Activated naive CD4-positive, alpha-beta T cell treated with anti-CD3 and anti-CD28 coated beads, Interleukin-2, amount 50 U/mL, for 24 hours (primary cell): ENCODE data around the gene SYTL2.

Experiments used
- H3K27ac Mint-ChIP-seq: one replicate; pipeline ENCODE4 v1.8.0; 2021; ENCODE audit warnings: mild to moderate bottlenecking, mixed read lengths
- H3K27me3 Mint-ChIP-seq: one replicate; pipeline ENCODE4 v1.8.0; 2021; ENCODE audit warnings: mixed read lengths
- H3K36me3 Mint-ChIP-seq: one replicate; pipeline ENCODE4 v1.8.0; 2021; ENCODE audit warnings: mixed read lengths
- H3K4me1 Mint-ChIP-seq: one replicate; pipeline ENCODE4 v1.8.0; 2021; ENCODE audit warnings: mixed read lengths
- H3K4me3 Mint-ChIP-seq: one replicate; pipeline ENCODE4 v1.8.0; 2021; ENCODE audit warnings: mild to moderate bottlenecking, mixed read lengths
- H3K9me3 Mint-ChIP-seq: one replicate; pipeline ENCODE4 v1.8.0; 2021; ENCODE audit warnings: mixed read lengths

SYTL2 gene

GRCh38 chr11:85809191-85809590 lies 1.8 kb downstream of the SYTL2 start:
- Mint-ChIP-seq H3K4me3 (peak overlapping the region; percentile 89), H3K4me1 (peaks cover 33% of the 10 kb centered on the region), H3K27ac (no peak overlapping the region), H3K36me3 (no peaks in the 10 kb centered on the region), H3K9me3 (no peaks in the 10 kb centered on the region), H3K27me3 (no peaks in the 10 kb centered on the region)

- peaks cover 2% of the 10 kb centered on the region for H3K36me3 Mint-ChIP-seq
- peaks cover 39% of the 10 kb centered on the region for H3K4me1 Mint-ChIP-seq
- no peak overlapping the region for H3K27ac Mint-ChIP-seq
- H3K27me3 Mint-ChIP-seq: no peaks in the 10 kb centered on the region
- no peak overlapping the region for H3K4me3 Mint-ChIP-seq
- H3K9me3 Mint-ChIP-seq: no peaks in the 10 kb centered on the region
Observed at GRCh38 chr11:85806876-85807275, 4.1 kb downstream of the SYTL2 start.

- peaks cover 41% of the 10 kb centered on the region for H3K4me1 Mint-ChIP-seq
- no peak overlapping the region for H3K27ac Mint-ChIP-seq
- no peak overlapping the region for H3K4me3 Mint-ChIP-seq
- no peaks in the 10 kb centered on the region for H3K9me3 Mint-ChIP-seq
- no peaks in the 10 kb centered on the region for H3K27me3 Mint-ChIP-seq
- peaks cover 2% of the 10 kb centered on the region for H3K36me3 Mint-ChIP-seq
Observed at GRCh38 chr11:85806016-85806415, 4.9 kb downstream of the SYTL2 start.

GRCh38 chr11:85805387-85805786 lies 5.6 kb downstream of the SYTL2 start:
- Mint-ChIP-seq H3K36me3 (peaks cover 5% of the 10 kb centered on the region), H3K4me1 (peaks cover 46% of the 10 kb centered on the region), H3K27me3 (no peaks in the 10 kb centered on the region), H3K27ac (no peak overlapping the region), H3K9me3 (no peaks in the 10 kb centered on the region), H3K4me3 (no peak overlapping the region)

- Mint-ChIP-seq H3K4me3 (no peak overlapping the region), H3K9me3 (no peaks in the 10 kb centered on the region), H3K4me1 (peaks cover 44% of the 10 kb centered on the region), H3K27ac (no peak overlapping the region), H3K36me3 (peaks cover 5% of the 10 kb centered on the region), H3K27me3 (no peaks in the 10 kb centered on the region)
Observed at GRCh38 chr11:85803920-85804319, 7.0 kb downstream of the SYTL2 start.

- no peaks in the 10 kb centered on the region for H3K9me3 Mint-ChIP-seq
- H3K36me3 Mint-ChIP-seq: peaks cover 5% of the 10 kb centered on the region
- no peak overlapping the region for H3K27ac Mint-ChIP-seq
- H3K4me1 Mint-ChIP-seq: peaks cover 38% of the 10 kb centered on the region
- no peaks in the 10 kb centered on the region for H3K27me3 Mint-ChIP-seq
- no peak overlapping the region for H3K4me3 Mint-ChIP-seq
Observed at GRCh38 chr11:85803303-85803702, 7.6 kb downstream of the SYTL2 start.

- Mint-ChIP-seq H3K9me3 (no peaks in the 10 kb centered on the region), H3K27ac (no peak overlapping the region), H3K27me3 (no peaks in the 10 kb centered on the region), H3K36me3 (peaks cover 5% of the 10 kb centered on the region), H3K4me3 (no peak overlapping the region), H3K4me1 (peaks cover 39% of the 10 kb centered on the region)
Observed at GRCh38 chr11:85801527-85801926, 9.4 kb downstream of the SYTL2 start.

- Mint-ChIP-seq H3K27ac (no peak overlapping the region), H3K4me1 (peaks cover 39% of the 10 kb centered on the region), H3K36me3 (peaks cover 5% of the 10 kb centered on the region), H3K27me3 (no peaks in the 10 kb centered on the region), H3K9me3 (no peaks in the 10 kb centered on the region), H3K4me3 (no peak overlapping the region)
Observed at GRCh38 chr11:85800595-85801342, 10.2 kb downstream of the SYTL2 start.

GRCh38 chr11:85799142-85799541 lies 11.8 kb downstream of the SYTL2 start:
- H3K36me3 Mint-ChIP-seq: peaks cover 5% of the 10 kb centered on the region
- H3K4me1 Mint-ChIP-seq: peaks cover 47% of the 10 kb centered on the region
- no peak overlapping the region for H3K4me3 Mint-ChIP-seq
- H3K27me3 Mint-ChIP-seq: no peaks in the 10 kb centered on the region
- H3K27ac Mint-ChIP-seq: no peak overlapping the region
- H3K9me3 Mint-ChIP-seq: no peaks in the 10 kb centered on the region

- H3K4me1 Mint-ChIP-seq: peaks cover 52% of the 10 kb centered on the region
- no peak overlapping the region for H3K4me3 Mint-ChIP-seq
- no peak overlapping the region for H3K27ac Mint-ChIP-seq
- no peaks in the 10 kb centered on the region for H3K9me3 Mint-ChIP-seq
- H3K36me3 Mint-ChIP-seq: peaks cover 5% of the 10 kb centered on the region
- H3K27me3 Mint-ChIP-seq: no peaks in the 10 kb centered on the region
Observed at GRCh38 chr11:85798361-85798760, 12.6 kb downstream of the SYTL2 start.

- Mint-ChIP-seq H3K36me3 (peaks cover 4% of the 10 kb centered on the region), H3K4me3 (no peak overlapping the region), H3K27me3 (no peaks in the 10 kb centered on the region), H3K4me1 (peaks cover 38% of the 10 kb centered on the region), H3K9me3 (no peaks in the 10 kb centered on the region), H3K27ac (no peak overlapping the region)
Observed at GRCh38 chr11:85795712-85796487, 15.0 kb downstream of the SYTL2 start.

- no peaks in the 10 kb centered on the region for H3K27me3 Mint-ChIP-seq
- H3K36me3 Mint-ChIP-seq: no peaks in the 10 kb centered on the region
- no peak overlapping the region for H3K4me3 Mint-ChIP-seq
- no peaks in the 10 kb centered on the region for H3K9me3 Mint-ChIP-seq
- no peak overlapping the region for H3K27ac Mint-ChIP-seq
- peaks cover 29% of the 10 kb centered on the region for H3K4me1 Mint-ChIP-seq
Observed at GRCh38 chr11:85791409-85791990, 19.4 kb downstream of the SYTL2 start.

- no peak overlapping the region for H3K4me3 Mint-ChIP-seq
- H3K36me3 Mint-ChIP-seq: peaks cover 1% of the 10 kb centered on the region
- no peaks in the 10 kb centered on the region for H3K9me3 Mint-ChIP-seq
- H3K27me3 Mint-ChIP-seq: no peaks in the 10 kb centered on the region
- H3K4me1 Mint-ChIP-seq: peaks cover 22% of the 10 kb centered on the region
- H3K27ac Mint-ChIP-seq: no peak overlapping the region
Observed at GRCh38 chr11:85787809-85788760, 22.9 kb downstream of the SYTL2 start.

- Mint-ChIP-seq H3K9me3 (peaks cover 5% of the 10 kb centered on the region), H3K27me3 (no peaks in the 10 kb centered on the region), H3K4me3 (no peak overlapping the region), H3K27ac (no peak overlapping the region), H3K4me1 (peaks cover 28% of the 10 kb centered on the region), H3K36me3 (peaks cover 7% of the 10 kb centered on the region)
Observed at GRCh38 chr11:85787168-85787567, 23.8 kb downstream of the SYTL2 start.
